HG03025 (cell line): ENCODE measurements around the gene DNMT3A.
A peak's percentile ranks its signal among the peaks of the same experiment; 100 is the strongest.
"Not testable (repeated sequence)": the region's sequence is repeated elsewhere in the genome, so short reads cannot be mapped to it uniquely, and the experiment has no call there.

Experiments used
- ATAC-seq: cut with Tn5 transposase; IDR thresholded peaks from one replicate; pipeline ENCODE4 v1.9.1; 2021; ENCODE audit warnings: mild to moderate bottlenecking, moderate library complexity; ENCODE audit not compliant: unreplicated experiment, low FRiP score

The DNMT3A gene

DNA sequence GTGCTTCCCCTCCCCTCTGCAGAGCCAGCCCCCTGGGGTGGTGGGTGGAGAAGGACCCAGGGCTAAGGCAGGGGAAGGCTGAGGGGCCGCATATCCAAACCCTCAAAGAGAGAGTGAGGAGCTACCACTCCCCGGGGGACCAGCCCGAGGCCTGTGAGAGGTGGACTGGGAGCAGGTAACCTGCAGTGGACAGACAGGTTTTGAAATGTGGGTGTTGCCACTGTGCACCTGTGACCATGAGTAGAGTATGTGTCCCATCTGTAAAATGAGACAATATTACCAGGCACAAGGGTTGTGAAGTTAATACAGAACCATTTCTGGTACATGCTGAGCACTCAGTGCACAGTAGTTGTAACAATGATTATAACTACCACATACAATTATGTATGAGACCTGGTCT, 122.1 kb downstream of the DNMT3A start:
- no peak for ATAC-seq

DNA sequence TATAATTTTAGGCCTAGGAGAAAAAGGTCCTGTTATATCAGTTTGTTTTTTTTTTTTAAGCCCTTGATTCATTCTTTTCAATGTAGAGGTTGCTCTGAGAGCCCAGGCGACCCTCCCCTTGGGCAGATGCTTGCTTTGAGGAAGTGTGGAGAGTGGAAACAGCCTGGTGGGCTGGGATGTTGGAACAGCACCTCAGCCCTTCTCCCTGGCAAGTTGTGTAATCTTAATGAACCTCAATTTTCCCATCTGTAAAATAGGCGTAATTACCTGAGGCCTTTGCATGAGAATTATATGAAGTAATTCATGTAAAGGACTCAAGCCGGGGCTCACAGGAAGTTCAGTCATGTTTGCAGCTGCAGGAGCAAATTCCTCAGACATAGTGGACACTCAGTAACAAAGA, 123.6 kb downstream of the DNMT3A start:
- no peak for ATAC-seq

DNA sequence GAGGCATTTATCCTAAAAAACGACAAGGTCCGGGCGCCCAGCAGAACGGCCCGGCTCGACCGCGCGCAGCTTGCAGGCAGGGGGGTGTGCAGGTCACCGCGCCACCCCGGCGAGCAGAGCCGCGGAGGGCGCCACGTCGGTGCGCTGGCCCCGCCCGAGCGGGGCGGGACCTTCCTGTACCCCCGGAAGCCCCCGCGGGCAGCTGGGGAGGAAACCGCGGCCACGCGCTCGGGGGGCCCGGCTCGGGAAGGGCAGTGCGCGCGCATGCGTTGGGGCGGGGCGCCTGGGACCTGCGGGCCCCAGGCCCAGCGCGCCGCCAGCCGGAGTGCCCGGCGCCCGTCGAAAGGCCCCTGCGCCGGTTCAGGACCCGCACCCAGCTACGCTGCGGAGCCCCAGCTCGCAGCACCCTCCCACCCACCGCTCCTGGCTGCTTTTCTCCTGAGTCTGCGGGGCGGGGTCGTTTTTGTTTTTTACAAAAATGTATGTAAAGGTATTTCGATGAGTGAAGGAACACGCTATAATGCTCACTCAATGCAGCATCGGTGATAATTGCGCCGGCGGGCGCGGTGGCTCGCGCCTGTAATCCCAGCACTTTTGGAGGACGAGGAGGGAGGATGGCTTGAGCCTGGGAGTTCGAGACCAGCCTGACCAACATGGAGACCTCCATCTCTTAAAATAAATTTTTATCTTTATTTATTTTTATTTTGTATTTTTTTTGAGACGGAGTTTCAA, 125.6 kb downstream of the DNMT3A start:
- peak; percentile 52 for ATAC-seq

DNA sequence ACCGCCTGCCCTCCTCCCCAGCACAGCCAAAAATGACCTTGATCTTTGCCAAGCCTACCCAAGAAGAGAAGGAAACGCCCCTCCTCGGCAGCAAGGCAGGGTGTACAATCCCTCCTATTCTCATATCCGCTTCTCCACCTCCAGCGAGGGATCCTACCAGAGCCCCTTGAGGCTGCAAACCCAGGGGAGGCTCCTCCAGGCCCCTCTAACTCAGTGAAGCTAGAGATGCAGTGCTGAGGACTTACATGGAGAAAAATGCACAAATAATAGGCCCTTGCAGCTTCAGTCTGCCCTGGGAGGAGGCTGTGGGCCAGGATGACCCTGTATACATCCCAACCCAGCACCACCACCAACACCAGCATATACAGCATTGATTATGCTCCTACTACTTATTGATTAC, 126.5 kb downstream of the DNMT3A start:
- ATAC-seq = no peak

DNA sequence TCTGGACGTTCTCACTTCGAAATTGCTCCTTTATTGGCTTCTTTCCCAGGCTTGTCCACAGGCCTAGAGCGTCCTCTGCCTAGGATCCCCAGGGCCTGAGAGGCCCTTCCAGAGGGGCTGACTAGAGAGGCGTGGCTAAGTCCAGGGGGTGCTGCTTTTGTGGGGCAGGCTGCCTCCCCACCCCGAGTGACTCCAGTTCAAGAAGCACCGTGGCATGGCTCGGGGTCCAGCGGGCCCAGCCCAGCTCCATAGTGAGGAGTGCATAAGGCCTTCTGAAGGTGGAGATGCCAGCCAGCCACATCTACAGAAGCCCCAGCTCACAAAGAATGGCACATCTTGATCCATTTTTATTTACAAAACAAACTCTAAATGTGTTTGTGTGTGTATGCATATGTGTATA, 128.5 kb downstream of the DNMT3A start:
- ATAC-seq = no peak

DNA sequence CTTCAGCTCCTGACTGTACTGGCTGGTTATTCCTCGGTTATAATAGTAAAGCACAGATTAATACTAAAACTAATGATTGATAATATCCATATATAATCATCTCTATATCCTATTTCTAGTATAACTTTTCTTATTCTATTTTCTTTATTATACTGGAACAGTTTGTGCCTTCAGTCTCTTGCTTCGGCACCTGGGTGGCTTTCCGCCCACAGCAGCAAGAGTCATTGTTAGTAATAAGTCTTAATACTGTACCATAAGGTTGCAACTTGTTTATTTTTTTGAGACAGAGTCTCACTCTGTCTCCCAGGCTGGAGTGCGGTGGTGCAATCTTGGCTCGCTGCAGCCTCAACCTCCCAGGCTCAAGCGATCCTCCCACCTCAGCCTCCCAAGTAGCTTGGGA, 130.8 kb downstream of the DNMT3A start:
- ATAC-seq = not testable (repeated sequence)

DNA sequence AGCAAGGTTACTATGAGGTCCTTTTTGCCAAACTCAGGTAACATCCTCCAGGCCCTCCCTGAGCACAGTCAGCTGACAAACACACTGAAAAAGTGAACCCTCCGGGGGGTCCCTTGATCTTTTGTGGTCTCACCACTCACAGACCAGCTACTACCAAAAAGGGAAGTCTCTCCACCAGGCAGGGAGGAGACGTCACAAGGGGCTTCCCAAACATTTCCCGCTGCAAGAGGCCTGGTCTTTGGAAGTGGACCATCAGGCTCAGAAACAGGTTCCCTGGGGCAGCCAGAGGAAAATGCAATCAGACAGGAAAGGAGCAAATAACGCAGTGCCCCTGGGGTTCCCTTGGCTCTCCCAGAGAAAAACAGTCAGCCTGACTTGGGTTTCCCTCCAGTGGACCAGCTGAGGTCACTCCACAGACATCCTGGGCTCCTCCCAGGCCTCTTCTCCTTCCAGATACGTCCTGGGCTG, 134.6 kb downstream of the DNMT3A start:
- no peak for ATAC-seq

DNA sequence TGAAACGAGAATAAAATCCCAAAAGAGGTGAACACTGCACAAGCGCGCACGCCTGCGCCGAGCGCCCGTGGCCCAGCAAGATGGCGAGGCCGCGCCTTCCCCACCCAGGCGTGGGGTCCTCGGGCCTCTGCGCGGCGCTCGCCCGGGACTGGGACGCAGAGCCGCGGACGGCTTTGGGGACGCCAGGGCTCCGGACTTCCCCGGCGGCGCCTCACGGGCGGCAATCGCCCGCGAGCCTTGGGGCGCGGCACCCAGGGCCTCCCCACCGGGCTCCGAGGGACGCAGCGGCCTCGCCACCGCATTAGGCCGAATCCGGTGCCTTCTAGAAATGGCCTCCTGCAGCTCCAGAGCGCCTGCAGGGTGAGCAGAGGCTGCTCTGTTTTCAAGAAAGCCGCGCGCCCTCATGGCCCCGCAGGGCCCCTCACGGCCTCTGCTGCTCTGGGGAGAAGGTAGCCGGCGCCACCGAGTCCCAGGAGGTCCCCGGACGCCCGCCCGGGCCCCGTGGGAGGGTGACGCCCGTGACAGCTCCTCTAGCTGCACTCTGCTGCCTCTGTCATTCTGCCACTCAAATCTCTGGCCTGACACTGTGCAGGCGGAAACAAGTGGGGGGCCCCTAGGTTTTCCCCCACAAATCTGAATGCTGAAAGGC, 137.4 kb downstream of the DNMT3A start:
- no peak for ATAC-seq

DNA sequence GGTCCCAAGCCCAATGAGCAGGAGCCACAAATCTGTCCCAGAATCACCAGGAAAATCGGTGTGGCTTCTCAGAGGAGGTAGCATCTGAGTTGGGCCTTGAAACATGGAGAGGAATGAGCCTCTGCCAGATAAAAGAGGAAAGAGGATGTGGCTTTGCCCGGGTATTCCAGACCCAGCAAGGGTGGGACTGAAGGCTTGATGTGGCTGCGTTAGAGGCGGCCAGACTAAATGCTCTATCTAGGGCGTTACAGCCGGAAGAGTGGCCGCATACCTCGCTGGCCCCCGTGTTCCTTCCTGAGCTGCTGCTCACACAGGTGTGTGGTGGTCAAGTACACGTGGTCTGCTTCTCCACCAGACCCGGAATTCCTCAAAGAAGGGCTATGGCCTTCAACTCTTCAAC, 139.4 kb downstream of the DNMT3A start:
- ATAC-seq = no peak

DNA sequence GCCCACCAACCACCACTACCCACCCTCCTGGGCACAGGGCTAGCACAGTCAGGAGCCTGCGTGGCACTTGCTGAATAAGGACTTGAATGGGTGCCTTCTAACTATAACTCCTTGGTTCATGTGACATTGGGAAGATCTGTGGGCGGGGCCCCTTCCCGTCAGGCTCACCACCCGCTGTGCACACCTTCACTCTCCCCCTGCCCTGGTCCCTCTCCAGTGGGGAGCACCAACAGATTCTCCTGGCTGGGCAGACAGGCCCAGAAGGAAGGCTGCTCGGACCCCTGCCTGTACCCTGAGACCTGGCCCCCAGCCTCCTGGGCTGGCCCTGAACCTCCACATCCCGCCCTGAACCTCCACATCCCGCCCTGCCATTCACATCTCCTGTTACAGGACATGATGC, 139.9 kb downstream of the DNMT3A start:
- no peak for ATAC-seq

DNA sequence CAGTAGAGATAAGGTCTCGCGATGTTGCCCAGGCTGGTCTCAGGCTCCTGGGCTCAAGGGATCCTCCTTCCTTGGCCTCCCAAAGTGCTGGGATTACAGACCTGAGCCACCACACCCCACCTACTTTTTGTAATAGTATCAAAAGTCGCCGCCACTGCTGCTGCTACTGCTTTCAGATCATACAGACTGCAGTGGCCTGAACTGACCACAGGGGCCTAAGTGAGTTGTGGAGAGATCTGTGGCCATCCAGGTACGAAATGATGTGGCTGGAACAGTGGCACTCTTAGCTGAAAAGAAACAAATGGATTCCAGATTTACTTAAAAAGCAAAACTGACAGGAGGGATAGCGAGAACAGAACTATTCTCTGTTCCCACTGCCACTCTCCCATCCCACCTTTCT, 140.5 kb downstream of the DNMT3A start:
- no peak for ATAC-seq

DNA sequence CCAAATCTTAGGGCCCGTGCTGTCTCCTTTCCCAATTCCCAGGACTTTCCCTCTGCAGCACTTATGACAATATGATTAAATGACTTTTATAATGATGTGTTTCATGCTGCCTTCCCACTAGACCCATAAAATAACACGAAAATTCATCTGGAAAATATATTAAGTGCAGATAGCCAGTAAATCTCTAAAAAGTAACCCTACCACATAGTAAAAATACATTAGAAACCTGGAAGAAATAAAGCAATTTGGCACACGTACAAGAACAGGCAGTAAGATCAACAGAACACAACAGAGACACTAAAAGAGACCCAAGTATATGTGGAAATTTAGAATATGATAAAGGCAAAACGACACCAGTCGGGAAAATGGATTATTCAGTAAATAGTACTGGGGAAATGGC, 143.1 kb downstream of the DNMT3A start:
- no peak for ATAC-seq

DNA sequence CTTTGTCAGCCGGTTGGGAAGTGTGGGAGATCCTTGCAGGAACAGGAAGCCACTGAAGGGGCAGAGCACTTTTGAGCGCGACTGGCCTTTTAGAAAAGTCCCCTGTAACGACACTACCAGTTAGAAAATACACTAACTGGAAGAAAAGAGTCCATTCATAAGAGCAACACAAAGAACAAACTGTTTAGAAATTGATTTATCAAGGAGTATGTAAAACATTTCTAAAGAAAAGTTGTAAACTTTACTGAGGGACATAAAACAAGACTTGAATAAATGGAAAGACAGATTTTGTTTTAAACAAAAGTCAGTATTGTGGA, 143.6 kb downstream of the DNMT3A start:
- ATAC-seq = no peak

DNA sequence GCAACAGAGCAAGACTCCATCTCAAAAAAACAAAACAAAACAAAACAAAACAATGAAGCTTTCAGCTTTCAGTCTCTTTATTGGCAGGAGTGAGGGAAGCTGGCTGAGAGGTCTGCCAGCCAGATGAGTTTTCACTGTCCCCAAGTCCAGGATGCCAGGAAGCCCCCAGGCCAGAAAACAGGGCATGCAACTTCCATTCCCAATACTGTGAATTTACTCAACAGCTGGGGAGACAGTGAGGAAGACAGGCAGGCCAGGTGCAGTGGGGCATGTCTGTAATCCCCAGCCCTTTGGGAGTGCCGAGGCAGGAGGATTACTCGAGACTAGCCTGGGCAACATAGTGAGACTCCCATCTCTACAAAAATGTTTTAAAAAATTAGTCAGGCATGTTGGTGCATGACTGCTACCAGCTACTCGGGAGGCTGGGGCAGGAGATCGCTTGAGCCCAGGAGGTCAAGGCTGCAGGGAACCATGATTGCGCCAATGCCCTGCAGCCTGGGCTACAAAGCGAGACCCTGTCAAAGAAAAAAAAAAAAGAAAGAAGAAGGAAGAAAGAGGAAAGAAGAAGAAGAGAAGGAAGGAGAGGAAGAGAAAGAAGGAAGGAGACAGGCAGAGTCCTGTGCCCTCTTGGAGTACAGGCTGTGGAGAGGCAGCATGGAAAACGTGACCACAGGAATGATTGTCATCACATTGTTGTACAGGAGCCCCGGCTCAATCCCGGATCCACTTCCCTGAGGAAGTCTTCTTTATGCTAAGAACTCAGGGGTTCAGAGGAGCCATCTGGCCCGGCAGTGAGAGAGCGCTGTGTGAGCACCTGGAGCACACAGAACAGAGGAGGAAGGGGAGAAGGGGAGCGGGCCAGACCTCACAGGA, 144.2 kb downstream of the DNMT3A start:
- no peak for ATAC-seq

DNA sequence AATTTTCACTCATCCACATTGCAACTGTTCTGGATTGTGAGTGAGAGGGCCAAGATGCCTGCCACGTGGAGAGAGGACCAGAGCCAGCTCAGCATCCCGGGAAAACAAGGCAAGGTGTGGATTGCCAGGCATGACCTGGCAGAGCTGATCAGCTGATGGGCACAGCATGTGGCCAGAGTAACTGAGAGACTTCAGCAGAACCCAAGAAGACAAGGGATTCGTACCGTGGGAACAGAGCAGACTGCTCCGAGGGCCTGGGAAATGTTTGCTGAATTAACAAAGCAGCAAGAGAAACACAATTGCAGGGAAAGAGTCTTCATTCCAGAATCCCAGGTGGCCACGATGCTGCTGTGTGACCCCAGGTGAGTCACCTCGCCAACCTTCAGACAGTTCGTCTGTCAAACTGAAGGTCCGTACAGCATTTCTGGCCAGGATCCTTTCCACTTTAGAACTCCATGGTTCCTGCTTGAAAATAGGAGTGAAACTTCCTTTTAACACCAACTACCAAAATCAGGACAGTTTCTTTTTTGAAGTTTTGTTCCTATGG, 147.1 kb downstream of the DNMT3A start:
- no peak for ATAC-seq

DNA sequence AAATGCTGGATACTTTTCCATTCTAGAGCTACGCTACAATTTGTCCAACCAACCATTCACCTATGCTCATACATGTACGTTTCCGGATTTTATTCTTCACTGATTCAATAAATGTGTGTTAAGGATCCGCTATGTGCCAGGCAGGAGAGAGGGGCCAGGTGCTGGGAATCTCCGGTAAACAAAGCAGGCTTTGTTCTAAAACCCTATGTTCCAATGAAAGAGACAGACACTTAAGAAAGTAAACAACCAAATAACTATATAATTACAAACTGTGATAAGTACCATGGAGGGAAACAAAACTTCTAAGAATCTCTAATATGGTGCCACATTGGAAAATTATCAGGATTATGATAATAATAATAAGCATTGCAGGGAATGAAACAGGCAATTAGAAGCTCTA, 151.2 kb downstream of the DNMT3A start:
- ATAC-seq = no peak

DNA sequence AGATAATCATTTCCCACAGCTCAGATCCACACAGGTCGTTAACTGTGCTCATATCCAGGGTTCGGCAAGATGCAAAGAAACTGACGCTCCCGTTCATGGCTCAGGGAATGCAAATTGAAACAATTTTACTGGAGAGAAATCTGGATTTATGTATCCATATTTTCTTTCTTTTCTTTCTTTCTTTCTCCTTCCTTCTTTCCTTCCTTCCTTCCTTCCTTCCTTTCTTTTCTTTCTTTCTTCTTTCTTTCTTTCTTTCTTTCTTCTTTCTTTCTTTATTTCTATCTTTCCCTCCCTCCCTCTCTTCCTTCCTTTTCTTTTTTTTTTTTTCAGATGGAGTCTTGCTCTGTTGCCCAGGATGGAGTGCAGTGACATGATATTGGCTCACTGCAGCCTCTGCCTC, 153.3 kb downstream of the DNMT3A start:
- no peak for ATAC-seq

DNA sequence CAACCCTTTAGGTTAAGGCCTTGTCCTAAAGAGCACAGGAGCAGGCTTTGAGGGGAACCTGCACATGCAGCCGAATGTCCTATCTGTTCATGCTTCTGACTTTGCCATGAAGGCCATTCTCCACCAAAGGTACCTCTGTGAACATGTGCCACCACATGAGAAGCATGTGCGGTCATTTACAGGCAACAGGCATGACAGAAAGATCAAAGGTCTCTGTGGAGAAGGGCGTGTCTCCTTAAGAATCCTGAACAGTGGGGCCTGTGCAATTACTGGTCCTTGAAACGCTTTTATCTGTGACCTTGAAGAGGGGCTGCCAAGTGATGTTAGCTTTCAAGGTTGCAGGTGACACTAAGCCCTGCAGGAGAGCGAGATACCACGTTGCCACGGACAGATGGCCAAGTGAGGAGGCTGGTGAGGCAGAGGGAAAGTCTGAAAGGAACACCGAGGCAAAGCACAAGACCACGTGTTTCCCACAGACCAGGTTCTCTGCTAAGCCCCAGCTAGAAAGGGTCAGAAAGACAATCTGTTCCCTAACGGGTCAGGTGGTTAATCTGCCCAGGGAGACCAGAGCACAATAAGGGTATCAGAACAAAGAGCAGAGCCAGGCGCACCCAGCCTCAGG, 153.9 kb downstream of the DNMT3A start:
- no peak for ATAC-seq

DNA sequence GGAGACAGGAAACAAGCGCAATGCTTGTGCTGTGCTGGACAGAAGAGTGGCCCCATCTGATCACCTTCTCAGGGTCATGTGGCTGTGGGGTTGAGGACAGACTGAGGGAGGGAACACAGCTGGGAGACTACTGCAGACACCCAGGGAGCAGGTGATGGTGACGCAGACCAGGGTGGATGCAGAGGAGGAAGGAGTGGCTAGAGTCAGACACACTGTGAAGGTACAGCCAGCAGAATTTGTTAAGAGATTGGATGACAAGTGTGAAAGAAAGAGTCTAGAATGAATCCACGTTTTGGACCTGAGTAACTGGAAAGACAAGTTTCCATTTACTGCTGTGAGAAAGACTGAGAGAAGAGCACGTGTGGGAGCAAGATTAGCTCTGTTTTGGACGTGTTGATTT, 157.5 kb downstream of the DNMT3A start:
- ATAC-seq = no peak

DNA sequence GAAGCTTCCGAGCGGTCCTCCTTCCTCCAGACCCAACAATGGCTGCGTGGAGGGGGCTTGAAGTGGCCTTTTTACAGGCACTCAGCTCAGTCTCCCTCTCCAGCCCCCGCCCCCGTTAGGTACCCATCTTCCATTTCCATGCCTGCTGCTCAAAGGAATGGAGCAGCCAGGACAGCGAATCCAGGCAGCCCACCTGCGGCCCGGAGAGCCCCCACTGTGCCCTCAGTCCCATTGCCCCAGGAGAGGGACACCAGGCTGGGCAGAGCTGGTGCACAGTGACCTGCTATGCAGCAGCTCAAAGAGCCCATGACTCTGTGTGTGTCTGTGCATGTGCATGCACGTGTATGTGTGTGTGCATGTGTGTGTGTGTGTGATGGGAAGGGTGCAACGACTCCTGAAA, 162.7 kb downstream of the DNMT3A start:
- ATAC-seq = no peak
